Tibial artery (tissue), 4 donors: ENCODE measurements around the gene PCARE.

ENCODE experiments used
- DNase-seq, 2 donors: peaks; one replicate each; pipeline ENCODE4 v3.0.0-alpha.2; 2019
- H3K27ac ChIP-seq, 2 donors: fragments of 200-600 bp; sonication (generic) in 1 of 2; 1 replicate in 1 of 2; 2 replicates in 1 of 2; pipeline ENCODE4 v1.5.1; 2018 to 2019; ENCODE audit warnings: mild to moderate bottlenecking in 1 of 2
- H3K27me3 ChIP-seq, 2 donors: fragments of 200-600 bp; sonication (generic) in 1 of 2; one replicate each; pipeline versions ENCODE4 v1.5.1 to v1.6.0; 2016 to 2019
- H3K36me3 ChIP-seq, 3 donors: fragments of 200-600 bp; sonication (generic) in 2 of 3; one replicate each; pipeline ENCODE4 v1.5.1; 2016 to 2019; ENCODE audit warnings: mild to moderate bottlenecking in 2 of 3
- H3K4me1 ChIP-seq, 4 donors: fragments of 200-600 bp; sonication (generic) in 2 of 4; 1 replicate in 3 of 4; 2 replicates in 1 of 4; pipeline ENCODE4 v1.5.1; 2016 to 2019
- H3K4me3 ChIP-seq, 2 donors: fragments of 200-600 bp; sonication (generic) in 1 of 2; 1 replicate in 1 of 2; 2 replicates in 1 of 2; pipeline ENCODE4 v1.5.1; 2018 to 2019; ENCODE audit warnings: mild to moderate bottlenecking in 2 of 2
- H3K9me3 ChIP-seq, 3 donors: fragments of 200-600 bp; sonication (generic) in 1 of 3; one replicate each; pipeline ENCODE4 v1.5.1; 2016 to 2019
- CTCF ChIP-seq, 2 experiments: fragments of 200-600 bp in 1 of 2; fragments of 450-650 bp in 1 of 2; IDR thresholded peaks; one replicate each; pipeline ENCODE4 v1.5.1; 2017 to 2019; ENCODE audit warnings: antibody characterized with exemption in 2 of 2, mild to moderate bottlenecking in 1 of 2, moderate library complexity in 1 of 2
- intact Hi-C: fragments of 100-400 bp; cut with DNase I; formaldehyde crosslinking; loops from one replicate; pipeline ENCODE4 v1.15.0; 2023; ENCODE audit warnings: low total_unique reads

Gene PCARE

GRCh38 chr2:29068513-29068912 lies 5.8 kb downstream of the PCARE start:
- H3K4me1 ChIP-seq: peaks cover 0 to 24% (median 9%) of the 10 kb centered on the region in 4 donors
- H3K27me3 ChIP-seq: no peaks in the 10 kb centered on the region
- intact Hi-C loops: no loop called here
- no peaks in the 10 kb centered on the region for H3K36me3 ChIP-seq
- no peak overlapping the region for H3K27ac ChIP-seq
- DNase-seq: no peak
- H3K4me3 ChIP-seq: no peak overlapping the region
- no peak for TF ChIP-seq CTCF (IDR thresholded peaks at IDR 0.05)
- no peaks in the 10 kb centered on the region for H3K9me3 ChIP-seq

GRCh38 chr2:29066997-29067605 lies 7.2 kb downstream of the PCARE start:
- Histone ChIP-seq H3K4me1 (peaks cover 0 to 29% (median 12%) of the 10 kb centered on the region in 4 donors), H3K36me3 (no peaks in the 10 kb centered on the region), H3K27me3 (no peaks in the 10 kb centered on the region), H3K9me3 (no peaks in the 10 kb centered on the region), H3K4me3 (no peak overlapping the region), H3K27ac (no peak overlapping the region)
- intact Hi-C loops: no loop called here
- peak in 1 of 2 donors; percentile 33 for DNase-seq
- no peak for TF ChIP-seq CTCF (IDR thresholded peaks at IDR 0.05)

- Histone ChIP-seq H3K4me1 (peaks cover 0 to 29% (median 12%) of the 10 kb centered on the region in 4 donors), H3K27me3 (no peaks in the 10 kb centered on the region), H3K36me3 (no peaks in the 10 kb centered on the region), H3K27ac (no peak overlapping the region), H3K9me3 (no peaks in the 10 kb centered on the region), H3K4me3 (no peak overlapping the region)
- intact Hi-C loops: no loop called here
- DNase-seq: peak in 1 of 2 donors; percentile 49
- TF ChIP-seq CTCF (IDR thresholded peaks at IDR 0.05): no peak
These were observed 8.0 kb downstream of the PCARE start for GRCh38 chr2:29066271-29066860.

GRCh38 chr2:29065068-29065811 lies 9.1 kb downstream of the PCARE start:
- DNase-seq: no peak
- Histone ChIP-seq H3K4me1 (peaks cover 0 to 29% (median 12%) of the 10 kb centered on the region in 4 donors), H3K27me3 (no peaks in the 10 kb centered on the region)

GRCh38 chr2:29064746-29065067 lies 9.6 kb downstream of the PCARE start:
- Histone ChIP-seq H3K27me3 (no peaks in the 10 kb centered on the region), H3K9me3 (no peaks in the 10 kb centered on the region), H3K36me3 (no peaks in the 10 kb centered on the region), H3K4me1 (peaks cover 0 to 29% (median 12%) of the 10 kb centered on the region in 4 donors), H3K4me3 (no peak overlapping the region), H3K27ac (no peak overlapping the region)
- no peak for DNase-seq
- TF ChIP-seq CTCF (IDR thresholded peaks at IDR 0.05): no peak
- intact Hi-C loops: no loop called here

More at GRCh38 chr2:29065068-29065811, 9.1 kb downstream of the PCARE start:
- TF ChIP-seq CTCF (IDR thresholded peaks at IDR 0.05): no peak
- intact Hi-C loops: no loop called here
- Histone ChIP-seq H3K27ac (no peak overlapping the region), H3K4me3 (no peak overlapping the region), H3K9me3 (no peaks in the 10 kb centered on the region), H3K36me3 (no peaks in the 10 kb centered on the region)
